Measurements from ENCODE around the gene UGT1A7.

UGT1A7 gene

GRCh38 chr2:233801357-233802131 is 119.8 kb downstream of the UGT1A7 start:
- DNase-seq, result no peak

GRCh38 chr2:233802132-233802815 is 120.6 kb downstream of the UGT1A7 start:
- no peak for DNase-seq

GRCh38 chr2:233803292-233803911 is 121.7 kb downstream of the UGT1A7 start:
- DNase-seq, result no peak

- DNase-seq, result no peak
Observed at GRCh38 chr2:233803994-233804393, 122.3 kb downstream of the UGT1A7 start.

- no peak for DNase-seq
Observed at GRCh38 chr2:233807215-233807865, 125.6 kb downstream of the UGT1A7 start.

GRCh38 chr2:233807966-233808935 is 126.5 kb downstream of the UGT1A7 start:
- no peak for DNase-seq

GRCh38 chr2:233810385-233810784 is 128.7 kb downstream of the UGT1A7 start:
- no peak for DNase-seq

GRCh38 chr2:233811087-233811486 is 129.4 kb downstream of the UGT1A7 start:
- DNase-seq, result no peak

- no peak for DNase-seq
Observed at GRCh38 chr2:233811732-233812131, 130.0 kb downstream of the UGT1A7 start.

- no peak for DNase-seq
Observed at GRCh38 chr2:233813236-233814055, 131.7 kb downstream of the UGT1A7 start.

- DNase-seq, result no peak
Observed at GRCh38 chr2:233814056-233814835, 132.5 kb downstream of the UGT1A7 start.

- DNase-seq, result no peak
Observed at GRCh38 chr2:233815861-233816260, 134.2 kb downstream of the UGT1A7 start.

GRCh38 chr2:233816334-233816733 is 134.6 kb downstream of the UGT1A7 start:
- no peak for DNase-seq

GRCh38 chr2:233816771-233817170 is 135.1 kb downstream of the UGT1A7 start:
- DNase-seq, result no peak

- no peak for DNase-seq
Observed at GRCh38 chr2:233817361-233817911, 135.7 kb downstream of the UGT1A7 start.

GRCh38 chr2:233817995-233818638 is 136.4 kb downstream of the UGT1A7 start:
- DNase-seq, result no peak

GRCh38 chr2:233818639-233819621 is 137.2 kb downstream of the UGT1A7 start:
- DNase-seq, result no peak
